ENCODE results near the gene SEC11A.
"Not testable (repeated sequence)": the region's sequence is repeated elsewhere in the genome, so short reads cannot be mapped to it uniquely, and the experiment has no call there.

Gene SEC11A

DNA sequence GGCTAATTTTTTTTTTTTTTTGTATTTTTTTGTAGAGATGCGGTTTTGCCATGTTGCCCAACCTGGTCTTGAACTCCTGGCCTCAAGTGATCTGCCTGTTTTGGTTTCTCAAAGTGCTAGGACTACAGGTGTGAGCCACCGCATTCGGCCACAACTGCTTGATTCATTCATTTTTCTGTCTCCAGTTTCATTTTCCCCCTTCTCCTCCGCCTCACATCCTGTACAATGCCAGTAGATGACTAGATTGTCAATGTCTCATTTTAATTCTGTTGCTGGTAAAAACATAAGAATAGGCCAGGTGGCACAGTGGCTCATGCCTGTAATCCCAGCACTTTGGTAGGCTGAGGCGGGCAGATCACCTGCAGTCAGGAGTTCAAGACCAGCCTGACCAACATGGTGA, 20.4 kb upstream of the SEC11A start:
- no peak for DNase-seq

DNA sequence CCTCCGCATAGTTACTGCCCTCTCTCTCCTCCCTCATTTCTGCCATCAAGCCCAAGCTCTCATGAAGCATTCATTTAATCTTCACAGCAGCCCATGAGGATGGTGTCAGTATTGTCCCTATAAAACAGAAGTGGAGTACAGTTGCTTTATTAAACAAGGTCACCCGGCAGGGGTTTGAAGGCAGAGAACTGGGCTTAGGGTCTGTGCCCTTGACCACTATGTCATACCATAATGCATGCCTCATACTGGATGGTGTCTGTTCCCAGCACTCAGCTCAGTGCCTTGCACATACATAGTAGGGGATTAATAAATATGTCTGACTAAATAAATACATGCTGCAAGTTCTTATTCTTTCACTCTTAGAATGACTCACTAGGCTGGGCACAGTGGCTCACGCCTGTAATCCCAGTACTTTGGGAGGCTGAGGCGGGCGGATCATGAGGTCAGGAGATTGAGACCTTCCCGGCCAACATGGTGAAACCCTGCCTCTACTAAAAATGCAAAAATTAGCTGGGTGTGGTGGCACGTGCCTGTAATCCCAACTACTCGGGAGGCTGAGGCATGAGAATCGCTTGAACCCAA, 19.6 kb upstream of the SEC11A start:
- DNase-seq: not testable (repeated sequence)

- DNase-seq: peak; percentile 66
These were observed 19.0 kb upstream of the SEC11A start for GRCh38 chr15:84734794-84735479.

GRCh38 chr15:84731774-84732173, 15.8 kb upstream of the SEC11A start:
- no peak for DNase-seq

DNA sequence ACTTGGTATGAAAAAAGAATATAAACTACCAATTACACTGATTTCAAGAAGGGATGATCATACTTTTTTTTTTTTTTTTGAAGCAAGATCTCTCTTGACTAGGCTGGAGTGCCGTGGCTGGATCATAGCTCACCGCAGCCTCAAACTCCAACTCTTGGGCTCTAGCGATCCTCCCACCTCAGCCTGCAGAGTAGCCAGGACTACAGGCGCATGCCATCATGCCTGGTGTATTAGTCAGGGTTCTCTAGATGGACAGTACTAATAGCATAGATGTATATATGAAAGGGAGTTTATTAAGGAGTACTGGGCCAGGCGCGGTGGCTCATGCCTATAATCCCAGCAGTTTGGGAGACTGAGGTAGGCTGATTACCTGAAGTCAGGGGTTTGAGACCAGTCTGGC, 11.5 kb upstream of the SEC11A start:
- no peak for DNase-seq

- DNase-seq: no peak
These were observed 9.1 kb upstream of the SEC11A start for GRCh38 chr15:84725001-84725491.

- DNase-seq: no peak
These were observed 6.7 kb upstream of the SEC11A start for GRCh38 chr15:84722628-84723027.

DNA sequence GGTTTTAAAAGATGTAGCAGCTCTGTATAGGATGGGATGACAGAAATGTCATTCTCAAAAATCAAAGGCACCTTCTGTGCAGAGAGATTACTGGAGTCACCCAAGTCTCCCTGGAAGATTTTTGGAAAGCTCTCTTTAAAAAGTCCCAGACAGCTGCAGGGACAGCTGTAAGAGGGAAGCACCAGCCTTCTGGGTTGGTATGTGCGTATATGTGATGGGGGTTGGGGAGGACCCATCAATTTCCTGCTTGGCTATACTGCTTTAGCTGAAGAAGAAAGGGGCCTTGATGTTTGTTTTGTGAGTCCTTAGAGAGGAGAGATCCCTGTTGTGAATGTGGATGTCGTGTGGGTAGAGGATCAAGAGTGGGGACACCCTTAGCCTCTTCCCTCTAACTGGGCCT, 5.4 kb upstream of the SEC11A start:
- no peak for DNase-seq

DNA sequence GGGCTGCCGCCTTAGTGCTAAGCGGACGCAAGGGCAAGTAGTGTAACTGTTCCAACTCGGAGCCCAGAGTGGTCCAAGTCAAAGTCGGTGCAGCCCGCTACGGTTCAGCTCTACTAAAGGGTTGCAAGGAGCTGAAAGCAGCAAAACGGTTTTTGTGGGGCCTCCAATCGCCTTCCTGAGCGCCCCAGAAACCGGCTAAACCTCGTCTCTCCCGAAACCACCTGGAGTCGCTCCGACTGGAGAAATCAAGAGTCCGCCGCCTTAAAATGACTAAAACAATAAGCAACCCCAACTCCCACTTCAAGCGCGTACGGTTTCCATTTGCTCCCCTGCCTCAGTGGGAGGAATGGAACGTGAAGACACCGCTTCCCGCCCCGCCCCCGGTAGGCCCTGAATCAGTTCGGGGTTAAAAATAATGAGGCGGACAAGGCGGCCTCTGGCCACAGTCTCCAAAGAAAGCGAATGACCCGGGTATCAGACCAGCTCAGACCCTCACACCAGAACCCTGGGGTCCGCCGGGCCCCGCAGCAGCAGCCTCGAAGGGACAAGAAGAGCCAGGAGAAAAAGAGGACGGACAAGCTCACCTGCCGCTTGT, 401 bp downstream of the SEC11A start:
- no peak for DNase-seq

DNA sequence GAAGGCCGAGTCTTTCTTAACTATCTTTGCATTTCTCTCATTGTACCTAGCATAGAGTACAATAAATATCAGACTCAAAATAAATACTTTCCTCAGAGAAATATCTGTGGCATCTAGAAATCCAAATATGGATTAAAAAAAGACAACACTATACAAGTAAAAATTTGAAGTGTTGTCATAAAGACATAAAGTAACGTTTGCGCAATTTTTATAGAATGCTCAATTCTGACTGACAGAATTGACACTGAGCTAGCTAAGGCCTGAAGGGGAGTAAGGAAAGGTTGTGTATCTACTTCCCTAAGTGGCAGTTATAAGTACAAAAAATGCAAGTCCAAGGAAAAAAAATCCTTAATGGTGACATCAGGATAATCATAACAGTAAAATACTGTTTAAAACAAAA, 1.1 kb downstream of the SEC11A start:
- no peak for DNase-seq

- DNase-seq: no peak
These were observed 1.6 kb downstream of the SEC11A start for GRCh38 chr15:84714372-84714771.

DNA sequence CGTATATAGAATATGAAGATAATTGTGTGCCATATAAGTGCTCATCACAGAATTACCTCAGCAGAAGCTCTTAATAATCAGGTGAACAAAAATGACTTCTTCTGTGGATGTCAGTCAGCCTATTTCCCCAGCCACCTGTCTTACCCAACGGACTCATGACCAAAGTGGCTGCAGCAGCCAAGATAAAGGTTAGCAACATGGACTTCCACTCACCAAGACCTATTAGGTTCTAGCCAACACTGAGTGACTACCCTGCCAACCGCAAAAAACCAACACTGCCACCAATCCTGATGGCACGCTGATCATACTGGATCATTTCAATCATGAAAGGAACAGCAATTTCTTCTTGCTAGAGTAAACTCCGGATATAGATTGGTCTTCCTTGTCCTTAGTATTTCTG, 12.1 kb downstream of the SEC11A start:
- DNase-seq: no peak

DNA sequence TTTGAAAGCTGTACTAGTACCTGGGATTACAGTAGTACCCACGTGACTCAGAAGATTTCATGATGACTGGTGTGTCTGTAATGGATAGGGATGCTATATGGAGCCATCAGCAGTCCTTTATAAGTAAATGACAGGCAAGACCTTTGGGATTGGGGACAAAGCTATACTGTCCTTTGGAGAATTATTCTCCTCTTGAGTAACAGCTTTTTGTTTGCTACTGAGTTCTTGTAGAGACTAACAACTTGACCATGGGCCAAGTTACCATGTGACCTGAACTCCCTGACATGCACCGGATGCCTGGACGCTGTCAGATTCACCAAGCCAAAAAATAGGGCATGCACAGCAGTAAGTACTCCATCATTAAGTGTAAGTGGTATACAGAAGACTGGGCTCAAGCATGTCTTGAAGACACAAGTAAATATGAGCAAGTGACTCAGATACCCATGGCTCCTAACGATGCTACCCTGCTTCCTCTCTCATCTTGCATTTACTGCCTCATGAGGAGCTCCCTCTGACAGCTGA, 12.9 kb downstream of the SEC11A start:
- DNase-seq: no peak

DNA sequence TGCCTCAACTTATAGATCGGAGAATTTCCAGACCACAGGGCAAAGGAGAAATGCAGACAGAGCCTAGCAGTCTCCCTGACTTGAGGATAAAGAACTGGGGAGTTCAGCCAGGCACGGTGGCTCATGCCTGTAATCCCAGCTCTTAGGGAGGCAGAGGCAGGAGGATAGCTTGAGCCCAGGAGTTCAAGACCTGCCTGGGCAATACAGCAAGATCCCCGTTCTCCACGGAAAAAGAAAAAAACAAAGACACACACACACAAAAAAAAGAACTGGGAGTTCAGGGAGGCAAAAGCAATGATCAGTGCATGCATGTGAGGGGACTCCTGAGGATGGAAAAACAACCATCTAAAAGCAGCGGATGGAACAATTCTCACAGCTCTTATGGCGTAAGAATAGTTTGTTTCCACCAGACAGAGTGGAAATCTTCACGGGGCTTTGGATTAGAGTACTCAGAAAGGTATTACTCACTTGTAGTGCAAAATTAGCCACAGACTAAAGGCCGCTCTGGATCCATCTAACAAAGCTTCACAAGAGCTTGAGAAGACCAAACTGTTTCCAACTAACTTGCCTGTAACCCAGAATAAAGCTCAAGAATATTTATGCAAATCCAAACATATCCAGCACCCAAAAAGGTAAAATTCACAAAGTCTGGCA, 16.3 kb downstream of the SEC11A start:
- no peak for DNase-seq

DNA sequence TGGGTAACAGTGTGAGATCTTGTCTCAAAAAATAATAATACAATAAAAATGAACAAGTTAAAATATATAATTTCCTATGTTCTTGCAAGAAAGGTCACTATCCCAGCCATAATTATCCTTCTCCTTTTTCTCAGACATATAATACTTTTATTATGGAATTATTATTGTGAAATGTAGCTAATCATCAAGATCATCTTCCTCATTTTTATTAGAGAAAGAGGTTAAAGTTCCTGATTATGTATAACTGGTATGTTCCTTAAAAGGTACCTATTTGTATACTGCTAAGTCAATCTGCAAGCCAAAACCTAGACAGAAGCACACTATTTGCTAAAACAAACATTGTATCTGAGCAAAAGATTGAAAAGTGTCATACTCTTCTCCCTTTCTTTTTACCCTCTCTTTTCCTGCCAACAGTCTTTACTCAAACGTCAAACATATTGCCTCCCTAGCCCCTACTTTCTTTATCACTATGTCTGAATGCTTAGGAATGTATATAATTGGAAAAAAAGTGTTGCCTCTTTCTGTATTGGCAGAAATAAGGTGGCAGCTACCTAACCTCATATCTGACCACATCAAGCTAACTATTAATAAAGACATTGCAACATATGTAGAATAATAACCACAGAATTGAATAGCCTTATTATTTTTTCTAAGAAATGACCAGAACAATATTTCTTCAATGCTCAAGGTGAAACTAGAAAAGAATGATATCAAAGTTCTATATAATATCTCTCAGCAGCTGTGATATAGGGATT, 18.5 kb downstream of the SEC11A start:
- DNase-seq: no peak

DNA sequence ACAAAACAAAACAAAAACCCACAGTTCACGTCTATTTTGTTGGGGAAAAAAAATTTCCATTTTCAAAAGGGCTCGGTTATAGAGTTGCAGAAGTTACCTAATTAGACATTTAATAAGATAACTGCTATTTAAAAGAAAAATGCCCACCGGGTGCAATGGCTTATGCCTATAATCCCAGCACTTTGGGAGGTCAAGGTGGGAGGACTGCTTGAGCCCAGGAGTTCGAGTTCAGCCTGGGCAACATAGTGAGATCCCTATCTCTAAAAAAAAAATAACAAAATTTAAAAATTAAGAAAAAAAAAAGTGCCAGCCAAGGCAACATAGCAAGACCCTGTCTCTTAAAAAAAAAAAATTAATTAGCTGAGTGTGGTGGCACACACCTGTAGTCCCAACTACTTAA, 19.2 kb downstream of the SEC11A start:
- no peak for DNase-seq

DNA sequence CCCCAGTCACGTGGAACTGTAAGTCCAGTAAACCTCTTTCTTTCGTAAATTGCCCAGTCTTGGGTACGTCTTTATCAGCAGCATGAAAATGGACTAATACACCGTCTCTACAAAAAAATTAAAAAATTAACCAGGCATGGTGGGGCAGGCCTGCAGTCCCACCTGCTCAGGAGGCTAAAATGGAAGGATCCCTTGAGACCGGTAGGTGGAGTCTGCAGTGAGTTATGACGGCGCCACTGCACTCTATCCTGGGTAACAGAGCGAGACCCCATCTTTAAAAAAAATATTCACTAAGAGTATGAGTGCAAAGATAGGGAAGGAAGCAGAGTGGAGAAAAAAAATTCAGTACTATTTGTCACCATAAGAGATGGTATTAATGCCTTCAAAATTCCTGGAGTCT, 25.6 kb downstream of the SEC11A start:
- no peak for DNase-seq

- DNase-seq: no peak
These were observed 26.1 kb downstream of the SEC11A start for GRCh38 chr15:84689858-84690257.

- not testable (repeated sequence) for DNase-seq
These were observed 29.5 kb downstream of the SEC11A start for GRCh38 chr15:84686446-84686845.

- no peak for DNase-seq
These were observed 30.6 kb downstream of the SEC11A start for GRCh38 chr15:84685304-84685703.

GRCh38 chr15:84684092-84684491, 31.8 kb downstream of the SEC11A start:
- DNase-seq: no peak

GRCh38 chr15:84681831-84682230, 34.1 kb downstream of the SEC11A start:
- no peak for DNase-seq

GRCh38 chr15:84671211-84671610, 44.7 kb downstream of the SEC11A start:
- DNase-seq: no peak
